Activated T-helper 2 cell treated with anti-CD3 and anti-CD28 coated beads, Interferon-gamma antibody, Interleukin-2, Interleukin-4, amounts not matched to agents 10 μg/mL and 5 μg/mL and 100 μg/mL, durations not matched to agents 14 hours and 24 hours and 36 hours (primary cell): ENCODE data around the gene MSANTD2. TPM values are rescaled to one million over a fixed set of nuclear protein-coding genes. Genes with fewer than 3 reads are reported as not detected.

Experiments used
- DNase-seq: peaks from one replicate; pipeline ENCODE4 v3.0.0; 2021; ENCODE audit warnings: low spot score
- H3K27ac Mint-ChIP-seq: one replicate; pipeline ENCODE4 v1.8.0; 2021; ENCODE audit warnings: mixed read lengths
- H3K27me3 Mint-ChIP-seq: one replicate; pipeline ENCODE4 v1.8.0; 2021; ENCODE audit warnings: low read depth, mixed read lengths
- H3K36me3 Mint-ChIP-seq: one replicate; pipeline ENCODE4 v1.8.0; 2021; ENCODE audit warnings: low read depth, mixed read lengths
- H3K4me1 Mint-ChIP-seq: one replicate; pipeline ENCODE4 v1.8.0; 2021; ENCODE audit warnings: low read depth, mixed read lengths
- H3K4me3 Mint-ChIP-seq: one replicate; pipeline ENCODE4 v1.8.0; 2021; ENCODE audit warnings: low read depth, mild to moderate bottlenecking, moderate library complexity, mixed read lengths
- H3K9me3 Mint-ChIP-seq: one replicate; pipeline ENCODE4 v1.8.0; 2021; ENCODE audit warnings: mixed read lengths
- intact Hi-C: fragments of 100-400 bp; cut with micrococcal nuclease; formaldehyde crosslinking; loops from one replicate; pipeline ENCODE4 v1.15.1; 2023
- total RNA-seq: library from RNA; stranded (reverse); gene quantifications from 2 replicates; pipeline ENCODE4 v1.2.3, GENCODE V29; 2022

The MSANTD2 gene
- total RNA-seq, 1 donor from 2014 or later = 10.5 TPM

DNA sequence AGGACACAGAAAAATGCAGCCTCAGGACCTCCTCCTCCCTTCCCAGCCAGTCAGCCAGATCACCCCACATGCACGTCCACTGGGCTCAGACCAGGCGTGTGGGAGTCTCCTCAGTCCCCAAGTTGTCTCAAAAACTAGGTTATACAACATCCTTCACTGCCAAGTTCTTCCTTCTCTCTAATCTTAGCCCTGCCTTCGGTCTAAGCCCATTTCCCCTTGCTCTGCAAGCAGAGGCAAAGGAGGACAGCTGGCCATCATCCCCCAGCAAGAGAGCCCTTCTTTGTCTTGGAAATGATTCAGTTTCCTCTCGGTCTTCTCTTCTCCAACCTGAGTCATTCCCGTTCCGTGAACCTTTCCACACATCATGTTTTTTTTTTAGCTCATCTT lies 74.5 kb downstream of the MSANTD2 start:
- Mint-ChIP-seq H3K9me3 (no peaks in the 10 kb centered on the region), H3K27ac (no peak overlapping the region), H3K4me3 (no peak overlapping the region), H3K36me3 (no peaks in the 10 kb centered on the region), H3K4me1 (no peaks in the 10 kb centered on the region), H3K27me3 (peaks cover 43% of the 10 kb centered on the region)
- DNase-seq = no peak
- intact Hi-C loops = no loop called here

DNA sequence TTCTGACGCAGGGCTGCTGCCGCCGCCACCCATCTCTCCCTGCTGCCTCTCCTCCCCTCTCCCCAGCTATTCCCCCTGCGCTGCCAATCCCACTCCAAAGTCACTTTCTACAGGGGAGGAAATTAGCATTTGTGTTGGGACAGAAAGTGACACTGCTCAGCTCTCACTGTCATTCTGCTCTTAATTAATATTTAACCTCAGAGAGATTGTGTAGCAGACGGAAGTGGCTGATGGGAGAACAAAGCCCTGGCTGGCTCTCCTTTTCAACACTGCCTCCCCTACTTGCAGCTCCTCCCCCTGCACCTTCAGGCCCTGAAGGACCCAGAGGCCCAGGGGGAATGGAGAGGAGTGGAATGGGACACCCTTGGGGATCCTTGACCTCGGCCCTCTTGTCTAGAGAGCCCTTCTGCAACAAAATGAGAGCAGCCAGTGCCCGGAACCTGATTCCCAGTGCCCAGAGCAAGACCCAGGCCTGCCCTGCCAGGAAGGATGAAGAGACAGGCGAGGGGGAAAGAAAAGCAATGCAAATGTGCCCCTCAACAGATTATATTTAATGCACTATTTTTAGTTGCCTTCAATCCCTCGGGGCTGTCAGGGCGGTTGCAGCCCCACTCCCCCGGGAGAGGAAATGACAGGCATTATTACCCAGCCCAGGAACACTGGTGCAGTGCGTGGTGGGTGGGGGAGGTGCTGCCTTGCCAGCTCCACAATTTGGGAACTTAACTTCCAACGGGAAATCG lies 75.1 kb downstream of the MSANTD2 start:
- intact Hi-C loops = no loop called here
- no peak overlapping the region for H3K27ac Mint-ChIP-seq
- H3K4me1 Mint-ChIP-seq = no peaks in the 10 kb centered on the region
- no peaks in the 10 kb centered on the region for H3K36me3 Mint-ChIP-seq
- no peak for DNase-seq
- peaks cover 47% of the 10 kb centered on the region for H3K27me3 Mint-ChIP-seq
- no peaks in the 10 kb centered on the region for H3K9me3 Mint-ChIP-seq
- H3K4me3 Mint-ChIP-seq = no peak overlapping the region

DNA sequence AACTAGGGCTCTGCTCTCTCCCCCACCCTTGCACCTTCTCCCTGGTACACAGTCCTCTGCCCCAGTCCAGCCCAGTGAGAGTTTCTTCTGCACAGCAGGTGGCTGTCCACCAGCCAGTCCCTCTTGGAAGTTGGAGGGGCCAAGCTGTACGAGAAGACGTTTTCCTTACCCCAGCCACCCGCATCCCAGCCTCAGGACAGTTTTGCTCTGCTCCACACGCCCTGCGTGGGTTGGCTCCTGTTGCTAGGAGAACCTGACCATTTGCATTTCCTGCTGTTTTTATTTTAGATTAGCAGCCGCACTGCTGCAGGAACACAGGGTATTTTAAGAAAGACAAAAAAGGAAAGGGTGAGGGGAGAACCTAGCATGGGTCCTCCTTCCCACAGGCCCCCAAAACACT lies 78.0 kb downstream of the MSANTD2 start:
- Mint-ChIP-seq H3K4me3 (no peak overlapping the region), H3K9me3 (no peaks in the 10 kb centered on the region), H3K27ac (no peak overlapping the region), H3K36me3 (no peaks in the 10 kb centered on the region), H3K4me1 (peaks cover 8% of the 10 kb centered on the region), H3K27me3 (peaks cover 70% of the 10 kb centered on the region)
- DNase-seq = no peak
- intact Hi-C loops = no loop called here

DNA sequence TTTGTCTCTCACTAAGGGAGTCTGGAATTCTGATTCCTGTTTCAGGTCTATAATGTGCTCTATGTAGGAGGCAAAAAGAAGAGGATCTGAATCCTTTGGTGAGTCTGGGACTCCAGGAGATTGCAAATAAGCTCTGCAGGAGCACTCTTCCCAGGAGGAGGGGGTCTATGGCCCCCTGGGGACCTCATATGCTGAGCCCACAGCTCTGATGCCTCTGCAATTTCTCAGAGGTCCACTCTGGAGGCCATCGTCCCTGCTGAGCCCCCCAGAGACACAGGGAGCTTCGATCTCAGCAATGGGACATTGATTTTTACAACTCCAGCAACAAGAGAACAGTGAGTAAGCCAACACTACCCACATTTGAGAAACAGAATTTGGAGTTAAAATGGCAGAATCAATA lies 80.7 kb downstream of the MSANTD2 start:
- H3K27me3 Mint-ChIP-seq = peaks cover 74% of the 10 kb centered on the region

DNA sequence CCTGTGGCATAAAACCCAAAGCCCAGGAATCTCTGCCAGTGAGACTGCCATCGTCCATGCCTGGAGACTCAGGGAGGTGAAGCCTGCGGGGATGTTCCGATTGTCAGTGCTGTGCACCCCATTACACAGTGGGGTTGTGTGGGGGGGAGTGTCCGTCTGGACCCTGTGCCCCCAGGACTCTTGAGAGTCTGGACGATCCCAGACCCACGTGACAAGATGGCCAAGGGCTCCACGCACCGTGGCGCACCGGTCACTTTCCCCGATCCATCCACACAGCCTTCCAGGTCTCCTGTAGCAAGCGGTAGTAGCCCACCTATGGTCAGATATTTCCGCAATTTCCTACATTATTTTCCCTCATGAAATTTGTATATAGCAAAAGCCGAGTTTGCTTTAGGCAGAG lies 81.4 kb downstream of the MSANTD2 start:
- H3K4me1 Mint-ChIP-seq = peaks cover 8% of the 10 kb centered on the region
- H3K36me3 Mint-ChIP-seq = no peaks in the 10 kb centered on the region
- H3K9me3 Mint-ChIP-seq = no peaks in the 10 kb centered on the region
- DNase-seq = no peak
- intact Hi-C loops = no loop called here
- no peak overlapping the region for H3K4me3 Mint-ChIP-seq
- no peak overlapping the region for H3K27ac Mint-ChIP-seq
- H3K27me3 Mint-ChIP-seq = peaks cover 72% of the 10 kb centered on the region

More for the DNA sequence above, 80.7 kb downstream of the MSANTD2 start:
- Mint-ChIP-seq H3K9me3 (no peaks in the 10 kb centered on the region), H3K36me3 (no peaks in the 10 kb centered on the region), H3K4me1 (peaks cover 8% of the 10 kb centered on the region), H3K27ac (no peak overlapping the region), H3K4me3 (no peak overlapping the region)
- intact Hi-C loops = no loop called here
- no peak for DNase-seq

DNA sequence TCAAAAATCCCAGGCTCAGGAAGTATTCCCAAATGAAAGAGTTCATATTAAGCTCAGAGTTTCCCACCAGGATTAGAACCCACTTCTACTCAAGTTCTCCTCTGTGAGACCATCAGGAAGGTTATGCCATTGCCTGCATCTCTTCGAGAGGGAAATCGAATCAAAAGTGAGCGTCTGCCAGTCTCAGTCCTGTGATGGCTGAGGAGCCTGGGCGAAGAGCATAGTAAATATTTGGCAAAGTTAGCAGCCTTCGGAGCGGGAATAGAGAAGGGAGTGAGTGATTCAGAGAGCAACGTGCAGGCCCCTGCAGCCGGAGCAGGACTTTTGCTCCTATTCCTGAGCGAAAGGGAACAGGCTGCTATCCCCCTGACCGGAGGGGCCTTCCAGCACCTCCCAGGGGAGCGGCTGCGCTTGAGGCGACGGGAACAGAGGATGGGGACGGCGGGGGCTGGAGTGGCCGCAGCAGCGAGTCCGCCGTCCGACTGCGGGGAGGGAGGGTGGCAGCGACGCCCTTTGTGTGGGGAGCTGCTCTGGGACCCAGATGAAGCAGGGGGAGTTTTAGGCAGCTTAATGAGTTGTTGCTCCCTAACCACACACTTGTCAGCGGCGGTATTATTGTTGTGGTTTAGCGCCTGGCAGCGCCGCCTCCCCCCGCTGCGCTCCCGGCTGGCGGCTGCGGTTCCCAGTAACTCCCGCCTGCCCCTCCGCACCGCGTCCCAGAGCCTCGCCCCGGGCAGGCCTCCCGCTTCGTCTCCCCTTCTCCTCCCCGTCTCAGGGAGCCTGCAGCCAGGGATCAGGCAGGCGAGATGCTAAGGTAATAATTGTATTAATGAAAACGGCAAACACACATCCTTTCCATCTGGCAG lies 82.2 kb downstream of the MSANTD2 start:
- Mint-ChIP-seq H3K4me1 (peaks cover 8% of the 10 kb centered on the region), H3K36me3 (no peaks in the 10 kb centered on the region), H3K4me3 (peak overlapping the region; percentile 48), H3K27ac (no peak overlapping the region), H3K9me3 (no peaks in the 10 kb centered on the region), H3K27me3 (peaks cover 66% of the 10 kb centered on the region)
- no peak for DNase-seq
- intact Hi-C loops = no loop called here

DNA sequence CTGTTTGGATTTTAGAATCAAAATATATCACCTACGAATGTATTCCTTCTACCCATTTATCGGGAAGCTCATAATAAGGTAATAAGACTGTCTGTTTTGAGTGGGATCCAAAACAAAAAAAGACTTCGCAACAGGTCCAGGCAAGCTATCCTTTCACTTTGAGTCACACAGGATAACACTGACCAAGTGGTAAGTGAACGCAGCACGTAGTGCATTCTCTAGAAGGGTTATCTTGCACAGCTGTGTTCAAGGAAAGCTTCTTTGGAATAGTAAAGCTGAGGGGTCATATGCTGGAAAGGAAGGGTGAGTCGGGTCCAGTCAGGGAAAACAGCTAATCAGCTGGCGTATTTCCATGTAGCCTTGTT lies 82.8 kb downstream of the MSANTD2 start:
- Mint-ChIP-seq H3K27me3 (peaks cover 60% of the 10 kb centered on the region), H3K27ac (no peak overlapping the region), H3K4me1 (peaks cover 8% of the 10 kb centered on the region), H3K36me3 (no peaks in the 10 kb centered on the region), H3K4me3 (no peak overlapping the region), H3K9me3 (no peaks in the 10 kb centered on the region)
- no peak for DNase-seq
- intact Hi-C loops = no loop called here

DNA sequence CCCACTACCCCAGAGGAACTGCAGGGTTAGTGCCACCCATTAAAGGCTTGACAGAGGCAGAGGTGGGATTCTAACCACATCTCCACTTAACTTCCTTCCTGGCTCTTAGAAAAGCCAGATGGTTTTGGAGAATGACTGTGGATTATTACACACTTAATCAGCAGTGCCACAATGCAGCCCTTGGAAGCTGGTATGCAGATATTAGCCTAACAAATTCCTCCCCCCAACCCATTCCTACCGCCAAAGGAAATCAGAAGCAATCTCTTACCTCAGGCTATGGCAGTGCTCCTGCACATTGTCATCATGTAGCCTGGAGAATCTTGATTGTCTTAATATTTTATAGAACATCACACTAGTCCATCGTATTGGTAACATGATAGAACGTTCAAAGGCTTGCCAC lies 83.6 kb downstream of the MSANTD2 start:
- Mint-ChIP-seq H3K9me3 (no peaks in the 10 kb centered on the region), H3K4me1 (peaks cover 8% of the 10 kb centered on the region), H3K4me3 (no peak overlapping the region), H3K27ac (no peak overlapping the region), H3K27me3 (peaks cover 53% of the 10 kb centered on the region), H3K36me3 (no peaks in the 10 kb centered on the region)
- no peak for DNase-seq
- intact Hi-C loops = no loop called here

Other genes starting within 250 kb of the MSANTD2 start
- gene OR8A1, start 230.4 kb downstream of the MSANTD2 start, total RNA-seq = not detected in 2 replicates
- not detected in 2 replicates for gene PANX3, start 189.0 kb downstream of the MSANTD2 start, total RNA-seq
- gene TBRG1, start 177.5 kb downstream of the MSANTD2 start, total RNA-seq = 36.1 and 37.4 TPM in 2 replicates
- gene SIAE, start 126.7 kb downstream of the MSANTD2 start, total RNA-seq = 5.0 and 5.2 TPM in 2 replicates
- gene SPA17, start 126.5 kb downstream of the MSANTD2 start, total RNA-seq = 2.3 and 2.9 TPM in 2 replicates
- 5.0 and 6.7 TPM in 2 replicates for gene NRGN, start 60.5 kb downstream of the MSANTD2 start, total RNA-seq
- not detected in 2 replicates for gene VSIG2, start 48.2 kb downstream of the MSANTD2 start, total RNA-seq
- 0.18 and 0.23 TPM in 2 replicates for gene ESAM, start 38.1 kb downstream of the MSANTD2 start, total RNA-seq
- gene ROBO3, start 65.0 kb upstream of the MSANTD2 start, total RNA-seq = 9.0 and 10.6 TPM in 2 replicates
- not detected in 2 replicates for gene ROBO4, start 97.5 kb upstream of the MSANTD2 start, total RNA-seq
- not detected in 2 replicates for gene HEPN1, start 118.8 kb upstream of the MSANTD2 start, total RNA-seq
- gene HEPACAM, start 135.6 kb upstream of the MSANTD2 start, total RNA-seq = not detected in 2 replicates
- gene CCDC15, start 153.8 kb upstream of the MSANTD2 start, total RNA-seq = 3.6 and 3.7 TPM in 2 replicates